A673 (cell line): ENCODE results near the gene SLC2A14. TPM values are rescaled to one million over a fixed set of nuclear protein-coding genes. Genes with fewer than 3 reads are reported as not detected.
"Not testable (repeated sequence)": the region's sequence is repeated elsewhere in the genome, so short reads cannot be mapped to it uniquely, and the experiment has no call there.

Source experiments
- BruUV-seq: library from RNA; stranded (reverse); fragments of 400-500 nt; replicated peaks from 2 replicates; lab custom pipeline; 2021; lab: Mats Ljungman, UMichigan
- CTCF ChIA-PET: fragments of 300-600 bp; sonication (Branson Sonifier 250); formaldehyde crosslinking; loops from one replicate; lab custom pipeline; 2022; ENCODE audit warnings: antibody characterized with exemption; lab: Charles Lee
- POLR2A ChIA-PET: fragments of 300-600 bp; sonication (Branson Sonifier 250); formaldehyde crosslinking; loops from one replicate; lab custom pipeline; 2022; ENCODE audit warnings: antibody characterized with exemption; ENCODE audit not compliant: low non-redundant PET; lab: Charles Lee
- DNase-seq: peaks from one replicate; pipeline ENCODE4 v3.0.0-alpha.2; 2015; ENCODE audit warnings: low spot score
- H3K27ac ChIP-seq: fragments of 200-600 bp; sonication (generic); 2 replicates; pipeline ENCODE4 v1.5.1; 2016; ENCODE audit warnings: mixed run types, low read depth, mild to moderate bottlenecking, mixed read lengths, antibody characterized with exemption, low read length; ENCODE audit not compliant: poor library complexity, severe bottlenecking
- H3K27me3 ChIP-seq: fragments of 200-600 bp; sonication (generic); replicated peaks from 2 replicates; pipeline ENCODE4 v1.6.1; 2017; ENCODE audit warnings: mixed run types, low read depth, mild to moderate bottlenecking, mixed read lengths, antibody characterized with exemption, low read length; ENCODE audit not compliant: insufficient read depth, poor library complexity
- H3K36me3 ChIP-seq: fragments of 200-600 bp; sonication (generic); 2 replicates; pipeline ENCODE4 v1.6.1; 2016; ENCODE audit warnings: mixed run types, mild to moderate bottlenecking, mixed read lengths, antibody characterized with exemption, low read length; ENCODE audit not compliant: insufficient read depth, poor library complexity, severe bottlenecking
- H3K4me1 ChIP-seq: fragments of 200-600 bp; sonication (generic); 2 replicates; pipeline ENCODE4 v1.6.1; 2017; ENCODE audit warnings: mixed run types, mild to moderate bottlenecking, mixed read lengths, antibody characterized with exemption, low read length; ENCODE audit not compliant: insufficient read depth, poor library complexity, severe bottlenecking
- H3K4me3 ChIP-seq: fragments of 200-600 bp; sonication (generic); 2 replicates; pipeline ENCODE4 v1.5.1; 2016; ENCODE audit warnings: low read depth, mixed run types, mild to moderate bottlenecking, mixed read lengths, low read length; ENCODE audit not compliant: poor library complexity, severe bottlenecking
- H3K9me3 ChIP-seq: fragments of 200-600 bp; sonication (generic); 2 replicates; pipeline ENCODE4 v1.6.1; 2016; ENCODE audit warnings: mixed run types, low read depth, mild to moderate bottlenecking, mixed read lengths, antibody characterized with exemption, low read length; ENCODE audit not compliant: poor library complexity, severe bottlenecking
- CTCF ChIP-seq: fragments of 300-800, 200-600 bp; sonication (generic); conservative IDR thresholded peaks from 2 replicates; pipeline ENCODE4 v1.5.1; 2017; ENCODE audit warnings: low read depth, mild to moderate bottlenecking, antibody characterized with exemption, low read length, moderate library complexity, mixed read lengths
- EZH2 ChIP-seq: fragments of 200-600 bp; sonication (generic); IDR thresholded peaks from 2 replicates; pipeline ENCODE4 v1.6.1; 2017; ENCODE audit warnings: borderline replicate concordance, low read depth, mild to moderate bottlenecking, mixed read lengths, antibody characterized with exemption, low read length; ENCODE audit not compliant: poor library complexity, severe bottlenecking
- intact Hi-C: fragments of 100-400 bp; cut with micrococcal nuclease; formaldehyde crosslinking; loops from one replicate; pipeline ENCODE4 v1.10.0; 2022; ENCODE audit not compliant: unreplicated experiment
- total RNA-seq: library from RNA; stranded (reverse); gene quantifications from 2 replicates; pipeline ENCODE4 v1.2.3, GENCODE V29; 2021

Gene SLC2A14
- total RNA-seq, 1 experiment from 2014 or later, result 0.09 TPM

- no peaks in the 10 kb centered on the region for H3K4me1 ChIP-seq
- POLR2A ChIA-PET, result interaction anchor here (0.7 kb wide), 1 partner anchor 53 kb away, joined by 3 read pairs; no protein-coding TSS in a partner anchor
- intact Hi-C loops, result no loop called here
- no peaks in the 10 kb centered on the region for H3K27me3 ChIP-seq
- no TSS peak for BruUV-seq
- no peak for DNase-seq
- no peaks in the 10 kb centered on the region for H3K36me3 ChIP-seq
- no peak overlapping the region for H3K4me3 ChIP-seq
- no peak for TF ChIP-seq CTCF
- no peak for TF ChIP-seq EZH2
- no peak overlapping the region for H3K27ac ChIP-seq
- H3K9me3 ChIP-seq, result no peaks in the 10 kb centered on the region
- CTCF ChIA-PET, result no interaction called here
These were observed 28.6 kb downstream of the SLC2A14 start for GRCh38 chr12:7844116-7844515.

GRCh38 chr12:7843583-7843982 lies 29.1 kb downstream of the SLC2A14 start:
- POLR2A ChIA-PET, result interaction anchor here (0.7 kb wide), 1 partner anchor 52 kb away, joined by 3 read pairs; no protein-coding TSS in a partner anchor
- H3K4me3 ChIP-seq, H3K9me3 ChIP-seq, H3K27me3 ChIP-seq, CTCF ChIA-PET, H3K36me3 ChIP-seq, H3K4me1 ChIP-seq, DNase-seq, intact Hi-C loops, H3K27ac ChIP-seq, BruUV-seq: not testable (repeated sequence)

- CTCF ChIA-PET, POLR2A ChIA-PET, H3K4me1 ChIP-seq: not testable (repeated sequence)
These were observed 29.6 kb downstream of the SLC2A14 start for GRCh38 chr12:7843149-7843548.

GRCh38 chr12:7842444-7842843 lies 30.3 kb downstream of the SLC2A14 start:
- POLR2A ChIA-PET, DNase-seq, CTCF ChIA-PET, H3K9me3 ChIP-seq, H3K27ac ChIP-seq, H3K4me3 ChIP-seq, intact Hi-C loops, H3K27me3 ChIP-seq, BruUV-seq, H3K4me1 ChIP-seq, H3K36me3 ChIP-seq: not testable (repeated sequence)

More at GRCh38 chr12:7843149-7843548, 29.6 kb downstream of the SLC2A14 start:
- H3K36me3 ChIP-seq, intact Hi-C loops, H3K9me3 ChIP-seq, H3K27ac ChIP-seq, H3K4me3 ChIP-seq, H3K27me3 ChIP-seq, DNase-seq, BruUV-seq: not testable (repeated sequence)

- CTCF ChIA-PET, result interaction anchor here (0.7 kb wide), 1 partner anchor 20 kb away, joined by 6 read pairs; no protein-coding TSS in a partner anchor
- H3K27me3 ChIP-seq, result not testable (repeated sequence)
These were observed 32.9 kb downstream of the SLC2A14 start for GRCh38 chr12:7839848-7840247.

GRCh38 chr12:7839226-7839625 lies 33.5 kb downstream of the SLC2A14 start:
- H3K9me3 ChIP-seq, H3K36me3 ChIP-seq, H3K27me3 ChIP-seq, H3K4me3 ChIP-seq, POLR2A ChIA-PET, CTCF ChIA-PET, BruUV-seq, H3K27ac ChIP-seq, intact Hi-C loops, H3K4me1 ChIP-seq: not testable (repeated sequence)
- peak; percentile 34 for DNase-seq

More at GRCh38 chr12:7839848-7840247, 32.9 kb downstream of the SLC2A14 start:
- intact Hi-C loops, H3K27ac ChIP-seq, H3K4me3 ChIP-seq, DNase-seq, BruUV-seq, POLR2A ChIA-PET, H3K4me1 ChIP-seq, H3K9me3 ChIP-seq, H3K36me3 ChIP-seq: not testable (repeated sequence)
